GM13976 (cell line): ENCODE data around the gene CHRNB4.

Source experiments
- DNase-seq: peaks from one replicate; pipeline ENCODE4 v3.0.0; 2012; ENCODE audit warnings: low spot score
- in situ Hi-C: fragments of 300-500 bp; cut with MboI; formaldehyde crosslinking; loops from one replicate; pipeline ENCODE4 v1.12.0; 2022; ENCODE audit warnings: low sequenced_read_pairs, mixed read lengths, inconsistent platforms; ENCODE audit not compliant: unreplicated experiment
- TF ChIP-seq, protein P1 (sequence below): IDR thresholded peaks from 2 replicates; pipeline ENCODE4 v1.5.1; 2012; ENCODE audit warnings: borderline replicate concordance, mild to moderate bottlenecking; ENCODE audit not compliant: insufficient read depth; ENCODE audit errors: extremely low read depth, missing control alignments, control extremely low read depth

The CHRNB4 gene

DNA sequence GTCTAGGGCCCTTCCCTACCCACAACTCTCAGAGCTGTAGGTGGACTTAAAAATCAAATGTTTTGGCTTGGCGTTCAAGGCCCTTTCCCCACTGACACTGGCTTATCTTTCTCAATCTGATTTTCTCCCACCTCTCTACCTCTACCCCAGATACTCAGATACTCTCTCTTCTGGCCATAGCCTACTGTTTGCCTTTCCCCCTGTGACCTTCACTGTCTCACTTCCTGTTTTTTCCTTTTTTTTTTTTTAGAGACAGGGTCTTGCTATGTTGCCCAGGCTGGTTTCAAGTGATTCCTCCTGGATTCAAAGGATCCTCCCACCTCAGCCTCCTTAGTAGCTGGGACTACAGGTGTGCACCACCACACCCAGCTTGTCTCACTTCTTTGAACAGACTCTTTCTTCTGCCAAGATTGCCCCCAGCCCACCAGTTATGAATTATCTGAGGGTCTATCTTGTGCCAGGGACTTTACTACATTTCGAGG is 4.6 kb downstream of the CHRNB4 start:
- in situ Hi-C loops = loop anchor here (10.0 kb wide), 1 partner anchor 78 kb away; no protein-coding TSS in a partner anchor
- TF ChIP-seq, protein P1, sequence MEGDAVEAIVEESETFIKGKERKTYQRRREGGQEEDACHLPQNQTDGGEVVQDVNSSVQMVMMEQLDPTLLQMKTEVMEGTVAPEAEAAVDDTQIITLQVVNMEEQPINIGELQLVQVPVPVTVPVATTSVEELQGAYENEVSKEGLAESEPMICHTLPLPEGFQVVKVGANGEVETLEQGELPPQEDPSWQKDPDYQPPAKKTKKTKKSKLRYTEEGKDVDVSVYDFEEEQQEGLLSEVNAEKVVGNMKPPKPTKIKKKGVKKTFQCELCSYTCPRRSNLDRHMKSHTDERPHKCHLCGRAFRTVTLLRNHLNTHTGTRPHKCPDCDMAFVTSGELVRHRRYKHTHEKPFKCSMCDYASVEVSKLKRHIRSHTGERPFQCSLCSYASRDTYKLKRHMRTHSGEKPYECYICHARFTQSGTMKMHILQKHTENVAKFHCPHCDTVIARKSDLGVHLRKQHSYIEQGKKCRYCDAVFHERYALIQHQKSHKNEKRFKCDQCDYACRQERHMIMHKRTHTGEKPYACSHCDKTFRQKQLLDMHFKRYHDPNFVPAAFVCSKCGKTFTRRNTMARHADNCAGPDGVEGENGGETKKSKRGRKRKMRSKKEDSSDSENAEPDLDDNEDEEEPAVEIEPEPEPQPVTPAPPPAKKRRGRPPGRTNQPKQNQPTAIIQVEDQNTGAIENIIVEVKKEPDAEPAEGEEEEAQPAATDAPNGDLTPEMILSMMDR = no peak
- no peak for DNase-seq

- TF ChIP-seq, protein P1 = no peak
- in situ Hi-C loops = loop anchor here (10.0 kb wide), 1 partner anchor 79 kb away; no protein-coding TSS in a partner anchor
- no peak for DNase-seq
These were observed 5.7 kb downstream of the CHRNB4 start for GRCh38 chr15:78635346-78635745.

GRCh38 chr15:78634210-78635145 is 6.5 kb downstream of the CHRNB4 start:
- in situ Hi-C loops = loop anchor here (10.0 kb wide), 1 partner anchor 80 kb away; no protein-coding TSS in a partner anchor
- TF ChIP-seq, protein P1 = no peak
- no peak for DNase-seq

GRCh38 chr15:78633348-78633747 is 7.7 kb downstream of the CHRNB4 start:
- TF ChIP-seq, protein P1 = no peak
- in situ Hi-C loops = loop anchor here (10.0 kb wide), 1 partner anchor 81 kb away; no protein-coding TSS in a partner anchor
- DNase-seq = no peak

DNA sequence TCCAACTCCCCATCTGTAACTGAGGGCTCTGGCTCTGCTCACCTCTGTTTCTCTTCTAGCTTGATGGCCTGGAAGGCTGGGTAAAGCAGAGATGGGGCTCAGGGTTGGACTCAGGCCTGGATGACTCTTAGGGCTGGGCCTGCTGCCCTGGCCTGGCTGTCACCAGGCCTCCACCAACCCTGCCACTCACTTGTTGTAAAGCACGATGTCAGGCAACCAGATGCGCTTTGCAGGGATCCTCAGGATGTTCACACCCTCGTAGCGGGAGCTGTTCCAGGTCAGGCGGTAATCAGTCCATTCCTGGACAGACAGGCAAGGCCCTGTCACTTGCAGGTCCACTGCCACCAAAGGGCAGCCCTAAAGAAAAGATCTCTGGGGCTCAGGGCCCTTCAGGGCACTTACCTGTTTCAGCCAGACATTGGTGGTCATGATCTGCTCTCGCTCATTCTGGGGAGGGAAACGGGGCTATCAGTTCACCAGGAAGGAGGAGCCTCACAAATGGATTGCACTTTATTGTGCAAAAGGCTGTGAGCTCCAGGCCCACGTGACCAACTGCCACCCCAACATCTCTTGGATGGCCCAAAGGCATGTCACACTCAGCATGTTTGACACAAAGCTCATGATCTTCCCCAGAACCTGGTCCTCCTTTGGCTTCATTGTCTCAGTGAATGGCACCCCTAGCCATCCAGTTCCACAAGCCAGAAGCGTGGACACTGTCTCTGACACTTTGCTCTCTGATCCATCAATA is 9.9 kb downstream of the CHRNB4 start:
- in situ Hi-C loops = loop anchor here (10.0 kb wide), 1 partner anchor 84 kb away; no protein-coding TSS in a partner anchor
- TF ChIP-seq, protein P1 = no peak
- no peak for DNase-seq

- TF ChIP-seq, protein P1 = no peak
- in situ Hi-C loops = loop anchor here (10.0 kb wide), 1 partner anchor 85 kb away; no protein-coding TSS in a partner anchor
These were observed 11.3 kb downstream of the CHRNB4 start for GRCh38 chr15:78629716-78630065.

More at GRCh38 chr15:78629716-78630065, 11.3 kb downstream of the CHRNB4 start:
- DNase-seq = no peak
